Erythroblast (primary cell): ENCODE data around the gene TMOD1.
A peak's percentile ranks its signal among the peaks of the same experiment; 100 is the strongest.

Experiments used
- DNase-seq, 2 experiments: peaks; one replicate each; lab custom pipeline; 2025; lab: John Stamatoyannopoulos, UW
- GATA1 ChIP-seq: IDR thresholded peaks from 2 replicates; pipeline ENCODE4 v1.6.1; 2011; ENCODE audit warnings: low read depth, mild to moderate bottlenecking, control low read depth, low read length, moderate library complexity
- POLR2A ChIP-seq: IDR thresholded peaks from 2 replicates; pipeline ENCODE4 v1.6.1; 2011; ENCODE audit warnings: mild to moderate bottlenecking, low read length

TMOD1 gene

DNA sequence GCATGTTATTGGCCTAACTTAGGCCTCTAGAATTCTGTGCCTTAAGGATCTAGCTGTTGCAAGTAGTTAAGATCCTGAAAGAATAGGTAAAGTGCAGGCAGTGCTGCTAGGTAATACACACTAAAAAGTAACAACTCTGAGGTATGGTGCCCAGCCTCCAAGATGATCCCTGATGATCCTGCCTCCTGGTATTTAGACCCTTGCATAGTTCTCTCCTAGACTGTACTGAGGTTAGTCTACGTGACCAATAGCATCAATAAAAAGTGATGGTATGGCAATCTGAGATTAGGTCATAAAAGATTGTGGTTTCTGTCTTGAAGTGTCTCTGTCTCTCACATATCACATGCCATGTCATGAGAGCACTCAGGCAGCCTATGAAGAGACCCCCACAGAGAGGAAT lies 122.5 kb downstream of the TMOD1 start:
- no peak for TF ChIP-seq POLR2A
- no peak for TF ChIP-seq GATA1
- no peak for DNase-seq

DNA sequence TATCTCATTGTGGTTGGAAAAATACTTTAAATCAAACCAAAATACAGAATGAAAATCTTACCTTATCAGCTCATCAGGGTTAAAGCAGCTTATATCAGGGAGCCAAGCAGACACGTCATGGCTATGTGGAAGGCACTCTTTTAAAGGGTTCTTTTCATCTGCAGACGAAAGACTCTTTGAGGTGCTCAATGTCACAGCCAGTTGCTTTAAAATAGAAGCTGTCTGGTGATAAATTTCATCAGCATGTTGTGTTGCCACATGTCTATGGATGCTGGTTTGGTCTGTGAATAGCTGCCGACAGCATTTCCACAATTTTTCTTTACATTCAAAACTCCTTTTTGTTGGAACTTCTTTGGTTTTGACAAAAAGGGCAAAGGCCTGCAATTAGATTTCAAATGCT lies 124.2 kb downstream of the TMOD1 start:
- no peak for DNase-seq
- no peak for TF ChIP-seq POLR2A
- TF ChIP-seq GATA1: no peak

DNA sequence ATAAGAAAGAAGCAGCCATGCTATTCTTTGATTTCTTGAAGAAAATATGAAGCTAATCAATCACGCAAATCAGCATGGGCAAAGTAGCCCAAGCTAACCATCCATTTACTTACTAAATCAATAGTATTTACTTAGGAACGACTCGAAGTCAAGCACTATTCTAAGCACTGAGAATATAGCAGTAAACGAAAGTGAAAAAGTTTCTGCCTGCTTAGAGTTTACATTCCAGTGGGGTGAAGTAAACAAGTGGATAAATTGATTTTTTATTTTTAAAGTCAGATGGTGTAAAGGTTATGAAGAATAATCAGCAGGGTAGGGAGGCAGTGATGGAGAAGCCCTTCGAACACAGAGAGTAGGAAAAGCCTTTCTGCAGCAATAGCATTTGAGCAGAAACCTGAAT lies 126.2 kb downstream of the TMOD1 start:
- TF ChIP-seq GATA1 (no peak), POLR2A (no peak)
- no peak for DNase-seq

DNA sequence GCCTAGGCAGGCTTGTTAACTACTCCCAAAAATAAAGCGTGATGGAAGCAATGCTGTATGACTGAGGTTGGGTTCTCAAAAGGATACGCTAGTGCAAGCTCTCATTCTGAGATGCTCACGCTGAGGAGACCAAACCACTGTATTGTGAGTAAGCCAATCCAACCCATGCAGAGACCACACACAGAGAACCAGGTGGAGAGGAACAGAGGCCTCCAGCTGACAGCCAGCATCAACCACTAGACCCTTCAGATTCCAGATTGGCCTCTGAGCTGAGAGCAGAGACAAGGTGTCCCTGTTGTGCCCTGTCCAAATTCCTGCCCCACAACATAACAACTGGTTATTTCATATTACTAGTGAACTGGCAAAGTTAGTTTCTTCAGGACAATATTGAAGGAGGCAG lies 127.2 kb downstream of the TMOD1 start:
- no peak for TF ChIP-seq POLR2A
- no peak for TF ChIP-seq GATA1
- DNase-seq: no peak

DNA sequence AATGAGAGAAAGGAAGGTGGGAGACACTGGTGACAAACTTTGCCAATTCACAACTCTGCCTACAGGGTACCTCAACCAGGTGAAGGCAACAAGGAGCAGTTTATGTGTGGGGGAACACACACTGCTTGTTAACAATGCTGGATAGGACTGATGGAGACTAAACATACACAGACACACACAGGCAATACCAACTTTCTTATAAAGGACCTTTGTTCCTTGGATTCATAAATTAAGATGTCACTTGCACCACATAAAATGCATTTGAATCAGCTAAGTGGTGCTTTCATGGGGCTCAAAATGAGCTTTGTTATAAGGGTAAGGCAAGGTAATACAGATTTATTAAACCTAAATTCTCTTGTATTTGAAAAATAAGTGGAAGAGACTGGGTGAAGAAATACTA lies 127.7 kb downstream of the TMOD1 start:
- no peak for TF ChIP-seq GATA1
- no peak for TF ChIP-seq POLR2A
- DNase-seq: no peak

DNA sequence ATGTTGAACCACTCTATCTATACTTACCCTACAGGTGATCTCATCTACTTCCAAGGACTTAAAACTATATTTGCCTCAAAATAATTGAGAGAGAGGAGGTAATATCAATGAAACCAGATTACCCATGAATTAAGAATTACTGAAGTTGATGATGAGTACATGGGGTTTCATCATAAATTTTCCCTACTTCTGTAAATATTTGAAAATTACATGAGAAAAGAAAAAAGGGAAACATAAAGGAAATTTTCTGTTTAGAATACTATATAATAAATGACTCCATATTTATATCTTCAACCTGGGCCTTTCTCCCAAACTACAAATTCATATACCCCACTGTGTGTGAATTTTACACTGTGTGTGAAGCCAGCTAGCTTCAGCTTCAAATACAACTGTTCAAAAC lies 129.1 kb downstream of the TMOD1 start:
- no peak for DNase-seq
- TF ChIP-seq POLR2A: no peak
- no peak for TF ChIP-seq GATA1

DNA sequence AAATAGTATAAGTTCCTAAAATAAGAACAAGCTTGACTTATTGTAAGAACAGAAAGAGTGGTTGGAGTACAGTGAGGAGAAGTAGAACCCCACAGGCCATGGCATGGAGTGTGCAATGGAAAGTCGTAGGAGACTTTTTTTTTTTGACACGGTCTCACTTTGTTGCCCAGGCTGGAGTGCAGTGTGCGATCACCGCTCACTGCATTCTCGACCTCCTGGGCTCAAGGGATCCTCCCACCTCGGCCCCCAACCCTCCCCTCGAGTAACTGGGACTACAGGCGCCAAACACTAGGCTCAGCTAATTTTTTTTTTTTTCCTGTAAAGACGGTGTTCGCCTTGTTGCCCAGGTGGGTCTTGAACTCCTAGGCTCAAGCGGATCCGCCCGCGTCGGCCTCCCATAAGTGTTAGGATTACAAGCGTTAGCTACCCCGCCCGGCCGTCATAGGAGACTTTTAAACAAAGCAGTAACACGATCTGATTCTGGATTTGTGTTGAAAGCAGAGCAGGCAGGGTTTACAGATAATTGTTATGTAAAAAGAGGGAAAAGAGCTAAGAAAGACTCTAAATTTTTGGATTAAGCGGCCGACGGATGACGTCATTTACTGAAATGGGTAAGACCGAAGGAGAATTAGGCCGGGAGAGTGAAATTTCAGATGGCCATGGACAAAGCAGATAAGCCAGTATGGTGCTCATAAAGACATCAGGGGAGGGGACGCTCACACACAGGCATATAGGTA lies 130.9 kb downstream of the TMOD1 start:
- DNase-seq: peak; percentile 93 to 95
- TF ChIP-seq GATA1 (no peak), POLR2A (no peak)

DNA sequence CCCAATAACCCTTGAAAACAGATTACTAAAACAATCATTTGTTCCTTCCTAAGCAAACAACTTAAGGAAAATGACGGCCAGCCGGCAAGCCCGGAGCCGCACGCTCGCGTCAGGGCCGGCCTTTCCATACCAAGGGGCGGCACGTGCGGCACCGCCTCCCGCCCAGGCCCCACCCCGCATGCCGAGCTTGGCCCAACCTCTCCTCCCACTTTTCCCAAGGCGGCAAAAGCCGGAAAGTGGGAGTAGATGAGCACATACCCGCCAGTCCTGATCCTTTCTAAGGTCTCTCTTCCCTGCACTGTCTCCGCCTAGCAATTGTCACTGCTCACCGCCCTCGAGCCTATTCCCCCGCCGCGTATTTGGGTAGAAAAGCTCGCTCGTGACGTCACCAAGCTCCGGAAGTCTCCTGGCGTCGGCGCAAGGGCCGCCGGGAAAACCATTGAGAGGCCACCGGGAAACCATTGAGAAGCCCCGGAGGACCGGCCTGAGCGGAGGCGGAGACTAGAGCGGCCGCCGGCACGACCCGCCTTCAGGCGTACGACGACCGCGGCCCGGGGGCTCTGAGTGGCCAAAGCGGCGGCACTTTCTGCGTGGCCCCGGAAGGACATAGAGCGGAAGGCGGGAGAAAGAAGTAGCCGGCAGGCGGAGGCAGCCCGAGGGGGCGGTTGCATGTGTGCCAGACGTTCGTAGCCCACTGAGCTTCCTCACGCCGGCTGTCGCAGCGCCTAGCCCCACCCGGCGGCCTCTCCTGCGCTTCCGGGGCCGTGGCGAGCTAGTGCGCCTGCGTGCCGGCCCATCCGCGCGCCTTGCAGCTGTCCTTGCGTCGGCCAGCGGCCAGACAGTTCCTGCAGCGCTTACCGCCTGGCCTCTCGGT lies 131.8 kb downstream of the TMOD1 start, which contains the start of the genes NCBP1 and TSTD2:
Gene NCBP1 (plus strand): TSS at position 837 of the 874 bp plus-strand sequence. CDS start 61 bp downstream, outside the sequence.
Gene TSTD2 (minus strand): TSS at position 384 of the 874 bp plus-strand sequence. CDS start 5,806 bp downstream, outside the sequence.
- DNase-seq: peak; percentile 99
- TF ChIP-seq GATA1: no peak
- TF ChIP-seq POLR2A: peak; percentile 82

DNA sequence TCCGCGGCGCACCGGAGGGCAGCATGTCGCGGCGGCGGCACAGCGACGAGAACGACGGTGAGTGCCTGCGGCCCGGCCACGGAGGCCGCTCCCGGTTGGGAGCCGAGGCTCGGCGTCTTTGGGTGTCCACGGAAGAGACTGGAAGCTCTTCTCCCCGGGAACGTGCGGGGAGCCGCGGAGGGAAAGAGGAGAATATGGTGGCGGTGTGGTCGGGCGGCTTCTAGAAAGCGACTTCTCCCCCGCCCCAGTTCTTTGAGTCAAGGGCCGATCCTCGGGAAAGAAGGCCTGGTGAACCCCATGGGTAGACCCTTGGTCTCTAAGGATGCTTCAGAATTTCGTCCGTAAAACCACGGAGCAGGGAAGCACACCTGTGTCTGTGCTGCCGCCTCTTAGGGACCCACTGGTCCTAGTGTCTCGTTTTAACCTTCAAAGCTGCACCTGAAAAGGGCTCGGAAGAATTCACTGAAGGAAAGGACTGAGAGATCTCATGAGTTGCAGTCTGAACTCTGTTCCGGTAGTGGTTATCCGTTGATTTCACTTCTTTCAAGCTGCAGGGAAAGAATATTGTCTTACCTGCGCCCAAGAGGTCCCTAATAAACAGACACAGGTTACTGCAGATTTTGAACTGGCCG lies 132.5 kb downstream of the TMOD1 start:
- TF ChIP-seq GATA1: no peak
- no peak for TF ChIP-seq POLR2A
- peak; percentile 51 to 66 for DNase-seq

DNA sequence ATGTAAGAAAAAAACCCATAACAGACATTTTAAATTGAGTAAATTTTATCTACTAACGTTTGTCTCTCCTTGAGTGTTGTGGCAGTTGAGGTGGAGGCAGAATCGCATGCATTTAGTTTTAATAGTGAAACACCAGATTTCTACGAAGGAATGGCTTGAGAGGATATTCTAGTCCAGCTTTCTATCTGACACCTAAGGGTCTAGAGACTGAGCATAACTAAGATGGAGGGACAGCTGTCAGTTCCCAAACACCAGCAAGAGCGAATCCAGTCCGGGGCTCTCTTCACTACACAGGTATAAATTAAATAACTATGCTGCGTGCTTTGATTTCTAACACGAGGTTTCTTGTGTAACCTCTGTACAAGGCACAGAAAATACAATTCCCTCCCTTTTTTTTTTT lies 133.6 kb downstream of the TMOD1 start:
- no peak for DNase-seq
- no peak for TF ChIP-seq POLR2A
- TF ChIP-seq GATA1: no peak

DNA sequence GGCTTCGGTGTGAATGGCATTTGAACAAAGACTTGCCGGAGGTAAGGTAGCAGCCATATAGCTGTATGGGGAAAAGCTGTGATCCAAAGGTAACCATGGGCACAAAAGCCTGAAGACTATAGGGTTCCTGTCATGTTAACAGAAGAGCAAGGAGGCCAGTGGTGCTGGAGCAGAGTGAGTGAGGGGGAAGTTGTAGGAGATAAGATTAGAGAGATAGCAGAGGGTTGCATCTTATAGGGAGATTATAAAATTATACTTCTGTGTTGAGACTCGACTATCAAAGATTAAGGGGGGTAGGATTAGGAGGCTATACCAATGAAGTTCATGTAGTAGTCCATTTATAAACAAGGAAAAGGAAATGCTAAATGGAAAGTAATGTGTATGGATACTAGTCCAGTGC lies 135.4 kb downstream of the TMOD1 start:
- peak in 1 of 2 experiments; percentile 20 for DNase-seq
- no peak for TF ChIP-seq GATA1
- no peak for TF ChIP-seq POLR2A

DNA sequence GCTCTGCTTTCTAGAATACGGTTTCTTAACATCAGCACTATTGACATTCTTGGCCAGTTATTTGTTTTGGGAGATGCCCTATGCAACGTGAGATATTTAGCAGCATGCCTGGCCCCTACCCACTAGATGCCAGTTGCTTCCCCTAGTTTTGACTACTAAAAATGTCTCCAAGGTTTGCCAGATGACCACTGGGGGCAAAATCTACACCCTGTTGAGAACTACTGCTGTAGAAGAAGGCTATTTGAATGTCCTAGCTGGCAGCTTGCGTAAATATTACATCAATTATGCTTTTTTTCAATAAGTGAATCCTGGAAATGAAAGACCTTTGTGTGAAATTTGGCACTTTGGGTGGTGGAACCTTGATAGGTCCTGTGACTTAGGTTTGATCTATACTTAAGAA lies 137.2 kb downstream of the TMOD1 start:
- TF ChIP-seq POLR2A: no peak
- no peak for TF ChIP-seq GATA1
- DNase-seq: peak; percentile 12 to 13

DNA sequence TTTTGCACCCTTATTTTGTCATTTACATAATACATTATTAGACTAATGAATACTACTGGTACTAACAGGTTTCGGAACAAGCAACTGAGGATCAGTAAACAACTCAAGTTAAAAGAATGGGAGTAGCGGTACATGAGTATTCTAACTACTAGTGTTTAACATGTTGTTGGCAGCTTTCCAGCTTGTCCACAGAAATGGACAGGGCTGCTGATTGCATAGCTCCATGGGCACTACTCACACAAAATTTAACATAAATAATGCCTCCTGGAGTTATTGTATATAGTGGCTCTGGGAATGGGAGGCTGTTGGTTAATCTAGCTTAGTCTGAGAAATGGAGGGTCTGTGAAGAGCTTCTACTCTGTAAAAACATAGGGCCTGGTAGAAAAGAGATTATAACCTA lies 138.9 kb downstream of the TMOD1 start:
- peak; percentile 5 to 17 for DNase-seq
- TF ChIP-seq POLR2A: no peak
- TF ChIP-seq GATA1: no peak
